Effector memory CD8-positive, alpha-beta T cell (primary cell): Measurements from ENCODE around the gene VPS37B.

Experiments
- ATAC-seq: fragments of 150-1000 bp; cut with Tn5 transposase; replicated peaks from 2 replicates; pipeline ENCODE4 v1.10.0; 2021; ENCODE audit warnings: mild to moderate bottlenecking, moderate library complexity
- DNase-seq, 3 experiments: peaks; one replicate each; pipeline ENCODE4 v3.0.0; 2021
- H3K27ac Mint-ChIP-seq, 2 donors: one replicate each; pipeline ENCODE4 v1.8.0; 2022; ENCODE audit warnings: mild to moderate bottlenecking in 2 of 2, mixed read lengths in 2 of 2, moderate library complexity in 2 of 2
- H3K27me3 Mint-ChIP-seq, 2 donors: one replicate each; pipeline ENCODE4 v1.8.0; 2022; ENCODE audit warnings: mixed read lengths in 2 of 2
- H3K36me3 Mint-ChIP-seq: one replicate; pipeline ENCODE4 v1.8.0; 2022; ENCODE audit warnings: mild to moderate bottlenecking, moderate library complexity, mixed read lengths; ENCODE audit not compliant: insufficient read depth
- H3K4me1 Mint-ChIP-seq, 2 donors: one replicate each; pipeline ENCODE4 v1.8.0; 2022; ENCODE audit warnings: low read depth in 2 of 2, mixed read lengths in 2 of 2
- H3K4me3 Mint-ChIP-seq, 2 donors: one replicate each; pipeline ENCODE4 v1.8.0; 2022; ENCODE audit warnings: mild to moderate bottlenecking in 2 of 2, mixed read lengths in 2 of 2, moderate library complexity in 2 of 2
- H3K9me3 Mint-ChIP-seq, 2 donors: one replicate each; pipeline ENCODE4 v1.8.0; 2022; ENCODE audit warnings: mixed read lengths in 2 of 2

Gene VPS37B

DNA sequence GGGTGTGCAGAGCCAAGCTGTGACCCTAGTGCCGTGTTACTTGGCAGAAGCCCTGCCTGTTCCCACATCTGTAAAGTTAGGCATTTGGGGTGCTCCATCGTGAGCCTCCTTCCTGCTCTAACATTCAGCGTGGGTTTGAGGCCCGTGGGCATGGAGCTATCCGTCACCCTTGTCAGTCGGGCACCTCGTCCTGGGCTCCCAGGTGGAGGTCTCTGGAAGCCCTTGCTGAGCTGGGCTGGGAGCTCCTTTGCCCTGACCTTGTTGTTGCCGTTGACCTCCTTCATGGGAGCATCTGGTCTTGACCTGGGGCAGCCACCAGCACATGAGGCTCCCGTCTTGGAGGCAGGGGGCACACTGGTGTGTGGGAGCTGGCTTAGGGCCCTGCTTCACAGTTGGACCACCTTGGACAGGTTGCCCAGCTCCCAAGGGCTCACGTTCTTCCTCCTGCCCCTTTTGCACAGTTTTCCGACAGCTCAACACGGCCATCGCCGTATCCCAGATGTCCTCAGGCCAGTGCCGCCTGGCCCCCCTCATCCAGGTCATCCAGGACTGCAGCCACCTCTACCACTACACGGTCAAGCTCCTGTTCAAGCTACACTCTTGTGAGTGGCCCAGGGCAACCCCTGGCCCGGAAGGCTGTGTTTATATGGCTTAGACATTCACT lies 42.2 kb downstream of the VPS37B start:
- peaks cover 33% of the 10 kb centered on the region for H3K36me3 Mint-ChIP-seq
- H3K4me3 Mint-ChIP-seq, result no peak overlapping the region
- no peaks in the 10 kb centered on the region for H3K9me3 Mint-ChIP-seq
- H3K4me1 Mint-ChIP-seq, result no peaks in the 10 kb centered on the region
- no peaks in the 10 kb centered on the region for H3K27me3 Mint-ChIP-seq
- ATAC-seq, result no peak
- peak overlapping the region in 1 of 2 donors; percentile 45 for H3K27ac Mint-ChIP-seq
- DNase-seq, result no peak

DNA sequence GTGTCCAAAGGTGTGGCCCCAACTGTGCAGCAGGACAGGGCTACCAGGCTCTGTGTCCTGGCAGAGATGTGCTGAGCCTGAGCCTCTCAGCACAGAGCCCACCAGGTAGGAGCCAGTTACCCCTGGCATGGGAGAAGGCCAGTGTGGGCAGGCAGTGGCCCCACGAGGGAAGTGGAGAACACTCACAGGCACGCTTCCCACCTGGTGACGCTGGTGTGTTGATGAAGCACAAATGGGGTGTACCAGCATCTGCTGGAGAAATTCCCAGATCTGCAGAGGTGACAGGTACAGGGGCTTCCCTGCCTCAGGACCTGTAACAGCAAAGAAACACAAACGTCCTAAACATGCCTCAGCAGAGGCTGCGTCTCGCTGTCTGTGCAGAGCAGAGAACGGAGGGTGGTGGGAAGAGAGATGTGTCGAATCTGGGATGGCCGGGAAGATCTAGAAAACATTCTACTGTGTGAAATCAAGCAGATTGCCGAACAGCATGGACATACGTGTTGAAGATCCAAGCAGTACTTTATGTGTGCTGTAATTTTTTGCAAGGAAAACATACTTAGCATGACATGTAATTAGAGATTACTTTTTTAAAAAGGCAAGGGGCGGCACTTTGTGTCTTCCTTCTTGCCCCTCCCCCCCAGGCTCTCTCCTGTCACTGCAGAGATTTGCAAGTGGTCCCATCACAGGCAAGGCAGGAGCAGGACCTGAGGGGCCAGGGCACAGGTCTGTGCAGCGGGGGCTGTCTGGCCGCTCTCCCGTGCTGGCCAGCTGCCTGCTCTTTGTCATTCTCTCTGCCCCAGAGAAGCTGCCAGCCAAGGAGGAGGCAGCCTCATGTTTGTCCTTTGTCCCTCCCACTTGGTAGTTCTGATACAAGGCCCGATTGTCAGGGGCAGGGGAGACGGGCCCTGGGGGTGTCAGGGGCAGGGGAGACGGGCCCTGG lies 43.3 kb downstream of the VPS37B start:
- H3K27me3 Mint-ChIP-seq, result no peaks in the 10 kb centered on the region

DNA sequence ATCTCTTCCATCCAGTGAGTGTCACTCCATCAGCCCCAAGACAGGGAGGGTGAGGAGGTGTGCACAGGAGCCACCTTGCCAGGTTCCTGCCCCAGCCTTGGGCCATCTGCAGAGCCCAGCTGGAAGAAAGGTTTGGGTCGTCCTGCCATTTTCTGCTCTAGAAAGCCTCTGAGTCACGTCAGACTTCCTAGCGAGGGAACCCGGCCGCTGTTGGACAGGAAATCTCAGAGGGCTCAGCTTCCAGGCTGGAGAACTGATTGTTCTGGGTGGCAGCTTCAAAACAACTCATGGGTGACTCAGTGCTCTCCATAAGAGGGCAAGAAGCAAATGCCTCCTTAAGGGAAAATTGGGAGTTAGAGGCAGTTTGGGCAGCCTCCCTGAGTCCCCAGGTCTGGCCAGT lies 44.1 kb downstream of the VPS37B start:
- Mint-ChIP-seq H3K36me3 (peaks cover 26% of the 10 kb centered on the region), H3K9me3 (no peaks in the 10 kb centered on the region), H3K4me3 (no peak overlapping the region), H3K4me1 (no peaks in the 10 kb centered on the region), H3K27ac (peak overlapping the region in 1 of 2 donors; percentile 58), H3K27me3 (no peaks in the 10 kb centered on the region)
- DNase-seq, result no peak
- no peak for ATAC-seq

More for the DNA sequence above, 43.3 kb downstream of the VPS37B start:
- no peaks in the 10 kb centered on the region for H3K9me3 Mint-ChIP-seq
- no peak overlapping the region for H3K4me3 Mint-ChIP-seq
- ATAC-seq (no peak), DNase-seq (no peak)
- H3K27ac Mint-ChIP-seq, result peak overlapping the region; percentile 2 to 58
- H3K4me1 Mint-ChIP-seq, result no peaks in the 10 kb centered on the region
- H3K36me3 Mint-ChIP-seq, result peaks cover 29% of the 10 kb centered on the region

DNA sequence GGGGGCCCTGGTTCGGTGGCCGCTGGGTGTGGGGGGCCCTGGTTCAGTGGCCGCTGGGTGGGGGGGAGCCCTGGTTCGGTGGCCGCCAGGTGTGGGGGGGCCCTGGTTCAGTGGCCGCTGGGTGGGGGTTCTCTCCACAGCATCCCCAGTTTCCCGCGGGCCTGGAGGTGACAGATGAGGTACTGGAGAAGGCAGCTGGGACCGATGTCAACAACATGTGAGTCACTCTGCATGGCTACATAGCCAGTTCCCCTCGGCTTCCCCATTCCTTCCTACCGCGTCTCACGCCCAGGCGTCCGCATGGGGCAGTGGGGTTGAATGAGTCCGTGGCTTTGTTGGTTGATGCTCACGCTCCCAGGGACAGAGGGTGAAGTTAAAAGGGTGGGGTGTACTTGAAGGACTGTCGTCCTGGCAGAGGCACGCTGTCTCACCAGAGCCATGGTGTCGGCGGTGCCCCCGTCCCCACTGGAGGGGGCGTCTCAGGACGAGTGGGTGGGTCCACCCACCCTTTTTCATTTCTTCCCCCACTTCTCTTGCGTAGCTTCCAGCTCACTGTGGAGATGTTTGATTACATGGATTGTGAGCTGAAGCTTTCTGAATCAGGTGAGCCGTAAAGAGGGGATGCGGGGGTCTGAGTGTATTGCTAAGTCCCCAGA lies 45.1 kb downstream of the VPS37B start:
- DNase-seq (no peak), ATAC-seq (no peak)
- no peaks in the 10 kb centered on the region for H3K9me3 Mint-ChIP-seq
- no peaks in the 10 kb centered on the region for H3K27me3 Mint-ChIP-seq
- no peak overlapping the region for H3K4me3 Mint-ChIP-seq
- no peaks in the 10 kb centered on the region for H3K4me1 Mint-ChIP-seq
- H3K27ac Mint-ChIP-seq, result no peak overlapping the region
- peaks cover 19% of the 10 kb centered on the region for H3K36me3 Mint-ChIP-seq

DNA sequence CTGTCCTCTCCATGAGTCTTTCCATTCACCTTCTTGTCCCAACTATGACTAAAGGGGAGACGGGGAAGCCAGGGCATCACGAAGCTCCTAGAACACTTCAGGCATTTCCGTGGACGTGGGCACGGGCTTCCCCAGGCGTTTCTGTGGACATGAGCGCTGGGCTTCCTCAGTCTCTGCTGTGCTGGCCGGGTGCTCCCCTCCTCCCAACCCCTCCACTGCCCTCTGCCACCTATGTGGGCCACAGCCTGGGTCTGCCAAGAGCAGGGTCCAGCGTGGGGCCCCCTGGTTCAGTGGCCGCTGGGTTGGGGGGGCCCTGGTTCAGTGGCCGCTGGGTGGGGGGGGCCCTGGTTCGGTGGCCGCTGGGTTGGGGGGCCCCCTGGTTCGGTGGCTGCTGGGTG lies 45.9 kb downstream of the VPS37B start:
- no peak for ATAC-seq
- DNase-seq, result no peak
- no peak overlapping the region for H3K27ac Mint-ChIP-seq
- no peaks in the 10 kb centered on the region for H3K9me3 Mint-ChIP-seq
- H3K36me3 Mint-ChIP-seq, result peaks cover 13% of the 10 kb centered on the region
- no peak overlapping the region for H3K4me3 Mint-ChIP-seq
- no peaks in the 10 kb centered on the region for H3K27me3 Mint-ChIP-seq
- no peaks in the 10 kb centered on the region for H3K4me1 Mint-ChIP-seq

DNA sequence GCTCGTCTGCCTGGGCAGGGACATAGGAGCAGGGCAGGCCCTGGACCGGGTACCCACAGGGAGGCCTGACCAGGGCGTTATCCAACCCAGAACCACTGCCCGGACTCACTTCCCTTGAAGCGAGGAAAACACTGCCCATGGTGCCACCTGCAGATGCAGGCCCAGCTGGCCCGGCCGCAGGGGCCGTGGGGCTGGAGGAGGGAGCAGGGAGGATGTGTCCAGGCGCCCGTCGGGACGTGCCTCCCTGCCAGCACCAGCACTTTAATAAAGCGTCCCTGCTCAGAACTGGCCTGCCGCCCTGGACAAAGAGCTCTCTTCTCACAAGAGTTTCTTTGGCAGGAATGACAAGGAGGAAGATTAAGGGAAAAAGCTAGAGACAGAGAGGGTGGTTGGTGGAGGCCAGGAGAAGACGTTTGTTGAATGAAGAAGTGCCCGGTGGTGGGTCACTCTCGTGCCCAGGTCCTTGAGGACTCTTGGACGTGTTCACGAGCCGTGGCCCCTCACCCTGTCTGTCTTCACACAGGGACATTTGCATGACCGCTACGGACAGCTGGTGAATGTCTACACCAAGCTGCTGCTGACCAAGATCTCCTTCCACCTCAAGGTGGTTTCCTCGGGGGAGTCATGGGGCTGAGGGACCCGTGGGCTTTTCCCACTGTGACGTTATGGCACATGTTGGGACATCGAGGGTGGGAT lies 46.4 kb downstream of the VPS37B start:
- peaks cover under 1 to 2% of the 10 kb centered on the region in 2 donors for H3K4me1 Mint-ChIP-seq
- DNase-seq (no peak), ATAC-seq (no peak)
- peaks cover 11% of the 10 kb centered on the region for H3K36me3 Mint-ChIP-seq
- no peak overlapping the region for H3K4me3 Mint-ChIP-seq
- no peak overlapping the region for H3K27ac Mint-ChIP-seq
- H3K9me3 Mint-ChIP-seq, result no peaks in the 10 kb centered on the region
- H3K27me3 Mint-ChIP-seq, result no peaks in the 10 kb centered on the region

DNA sequence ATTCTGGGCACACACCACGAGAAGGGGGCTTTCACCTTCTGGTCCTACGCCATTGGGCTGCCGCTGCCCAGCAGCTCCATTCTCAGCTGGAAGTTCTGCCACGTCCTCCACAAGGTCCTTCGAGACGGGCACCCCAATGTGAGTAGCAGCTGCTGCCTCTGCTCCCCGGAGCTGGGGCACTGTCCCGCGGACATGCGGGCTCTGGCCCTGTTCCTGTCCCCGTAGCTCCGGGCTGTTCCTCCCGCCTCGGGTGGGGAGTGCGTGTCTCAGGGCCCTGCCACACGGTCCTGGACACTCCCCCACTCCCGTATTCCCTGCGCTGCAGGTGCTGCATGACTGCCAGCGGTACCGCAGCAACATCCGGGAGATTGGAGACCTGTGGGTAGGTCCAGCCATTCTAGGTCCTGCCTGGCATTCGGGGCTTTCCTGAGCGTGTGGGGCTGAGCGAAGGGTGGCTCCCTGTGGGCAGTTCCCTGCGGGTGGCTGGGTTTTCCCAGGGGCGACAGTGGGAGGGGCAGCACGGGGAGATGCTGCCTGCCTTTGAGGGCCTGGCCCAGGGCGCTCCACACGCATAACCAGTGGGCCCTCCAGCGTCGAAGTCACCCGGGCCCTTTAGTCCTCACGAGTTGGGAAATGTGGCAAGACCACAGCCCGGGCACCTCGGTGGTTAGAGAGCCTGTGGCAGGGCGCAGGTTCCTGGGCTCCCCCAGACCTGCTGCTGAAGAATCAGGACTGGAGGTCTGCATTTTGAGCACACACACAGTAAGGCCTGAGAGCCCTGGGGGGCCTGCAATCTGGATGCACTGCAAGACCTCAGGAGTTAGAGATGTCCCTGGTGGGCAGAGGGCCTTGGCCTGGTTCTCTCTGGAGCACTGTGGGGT lies 47.2 kb downstream of the VPS37B start:
- H3K4me1 Mint-ChIP-seq, result peaks cover 3 to 5% of the 10 kb centered on the region in 2 donors
- no peak for ATAC-seq
- no peaks in the 10 kb centered on the region for H3K27me3 Mint-ChIP-seq
- no peaks in the 10 kb centered on the region for H3K9me3 Mint-ChIP-seq
- peak overlapping the region; percentile 22 to 29 for H3K27ac Mint-ChIP-seq
- H3K36me3 Mint-ChIP-seq, result peaks cover 7% of the 10 kb centered on the region
- no peak overlapping the region for H3K4me3 Mint-ChIP-seq
- DNase-seq, result no peak

DNA sequence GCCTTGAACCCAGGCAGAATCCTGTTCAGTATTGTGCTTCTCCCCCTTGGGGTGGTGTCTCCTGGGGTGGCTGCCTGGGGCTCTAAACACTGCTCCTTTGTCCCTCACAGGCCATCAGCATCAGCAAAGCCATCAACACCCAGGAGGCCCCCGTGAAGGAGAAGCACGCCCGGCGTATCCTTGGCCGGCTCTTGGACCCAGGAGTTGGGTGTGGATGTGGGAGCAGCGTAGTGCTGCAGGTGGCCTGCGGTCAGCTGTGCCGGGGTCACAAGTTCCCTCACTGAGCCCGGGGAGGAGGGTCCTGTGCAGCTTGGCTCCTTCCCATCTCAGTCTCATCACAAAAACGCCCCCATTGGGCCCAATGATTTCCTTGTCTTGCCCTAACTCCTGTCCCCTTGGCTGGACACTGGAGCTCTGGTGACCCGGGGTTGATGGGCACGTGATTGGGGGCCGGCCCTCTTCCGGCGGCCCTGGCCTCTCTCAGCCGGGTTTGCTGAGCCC lies 48.0 kb downstream of the VPS37B start:
- Mint-ChIP-seq H3K27ac (peak overlapping the region in 1 of 2 donors; percentile 22), H3K27me3 (no peaks in the 10 kb centered on the region), H3K36me3 (peaks cover 7% of the 10 kb centered on the region), H3K9me3 (no peaks in the 10 kb centered on the region), H3K4me3 (no peak overlapping the region), H3K4me1 (peaks cover 4 to 5% of the 10 kb centered on the region in 2 donors)
- DNase-seq (no peak), ATAC-seq (no peak)

DNA sequence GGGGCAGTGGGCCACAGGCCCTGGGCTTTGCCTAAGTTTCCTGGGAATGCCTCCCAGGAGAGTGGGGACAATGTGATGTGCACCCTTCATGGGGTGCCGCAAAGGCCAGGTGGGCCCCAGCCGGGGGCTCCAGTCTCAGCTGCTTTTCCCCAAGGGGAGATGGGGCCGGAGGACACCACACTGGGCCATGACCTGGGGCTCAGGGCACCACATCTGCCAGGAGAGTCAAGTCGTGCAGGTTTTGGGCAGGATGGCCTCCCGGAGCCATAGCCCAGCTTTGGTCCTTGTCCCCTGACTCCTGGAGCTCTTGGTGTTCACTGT lies 48.4 kb downstream of the VPS37B start:
- Mint-ChIP-seq H3K4me3 (no peak overlapping the region), H3K4me1 (peaks cover 4 to 5% of the 10 kb centered on the region in 2 donors), H3K9me3 (no peaks in the 10 kb centered on the region), H3K27me3 (no peaks in the 10 kb centered on the region), H3K27ac (no peak overlapping the region), H3K36me3 (peaks cover 7% of the 10 kb centered on the region)
- ATAC-seq (no peak), DNase-seq (no peak)

DNA sequence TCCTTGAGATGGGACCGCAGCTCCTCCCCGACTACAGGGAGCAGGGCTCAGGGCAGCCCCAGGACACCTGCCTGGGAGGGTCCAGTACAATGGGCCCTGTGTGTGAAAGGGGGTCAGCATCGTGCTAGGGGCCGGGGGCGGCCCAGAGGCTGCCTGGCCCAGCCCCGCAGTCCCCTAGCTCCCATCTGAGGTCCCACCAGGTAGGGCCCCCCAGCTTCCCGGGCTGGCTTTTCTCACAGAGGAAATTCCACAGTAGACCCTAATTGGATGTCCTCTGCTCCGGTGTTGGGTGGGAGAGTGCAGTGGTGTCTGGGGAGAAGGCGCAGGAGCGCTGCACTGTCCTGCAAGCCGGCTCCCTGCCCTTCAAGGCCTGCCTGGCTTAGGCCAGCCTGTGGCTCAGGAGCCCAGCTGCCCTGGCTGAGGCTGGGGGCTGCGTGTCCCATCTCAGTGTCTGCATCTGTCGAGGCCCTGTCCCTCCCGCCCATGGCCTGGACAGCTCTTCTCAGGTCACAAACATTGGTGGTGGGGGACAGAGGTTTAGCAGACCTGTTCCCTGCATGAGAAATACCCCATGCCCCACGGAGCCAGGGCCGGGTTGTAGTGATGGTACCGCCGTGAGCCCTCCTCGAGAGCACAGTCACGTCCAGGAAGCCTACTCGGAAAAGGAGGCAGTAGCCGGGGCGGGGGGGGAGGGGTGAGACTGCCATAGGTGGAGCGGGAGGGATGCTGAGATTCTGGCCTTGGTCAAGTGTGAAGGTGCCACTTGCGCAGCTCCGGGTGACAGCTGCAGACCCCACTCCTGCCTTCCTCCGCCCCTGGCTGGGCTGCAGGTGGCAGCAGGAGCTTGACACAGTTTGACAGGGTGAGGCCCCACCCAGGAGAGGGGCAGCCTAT lies 49.1 kb downstream of the VPS37B start:
- H3K27ac Mint-ChIP-seq, result no peak overlapping the region

DNA sequence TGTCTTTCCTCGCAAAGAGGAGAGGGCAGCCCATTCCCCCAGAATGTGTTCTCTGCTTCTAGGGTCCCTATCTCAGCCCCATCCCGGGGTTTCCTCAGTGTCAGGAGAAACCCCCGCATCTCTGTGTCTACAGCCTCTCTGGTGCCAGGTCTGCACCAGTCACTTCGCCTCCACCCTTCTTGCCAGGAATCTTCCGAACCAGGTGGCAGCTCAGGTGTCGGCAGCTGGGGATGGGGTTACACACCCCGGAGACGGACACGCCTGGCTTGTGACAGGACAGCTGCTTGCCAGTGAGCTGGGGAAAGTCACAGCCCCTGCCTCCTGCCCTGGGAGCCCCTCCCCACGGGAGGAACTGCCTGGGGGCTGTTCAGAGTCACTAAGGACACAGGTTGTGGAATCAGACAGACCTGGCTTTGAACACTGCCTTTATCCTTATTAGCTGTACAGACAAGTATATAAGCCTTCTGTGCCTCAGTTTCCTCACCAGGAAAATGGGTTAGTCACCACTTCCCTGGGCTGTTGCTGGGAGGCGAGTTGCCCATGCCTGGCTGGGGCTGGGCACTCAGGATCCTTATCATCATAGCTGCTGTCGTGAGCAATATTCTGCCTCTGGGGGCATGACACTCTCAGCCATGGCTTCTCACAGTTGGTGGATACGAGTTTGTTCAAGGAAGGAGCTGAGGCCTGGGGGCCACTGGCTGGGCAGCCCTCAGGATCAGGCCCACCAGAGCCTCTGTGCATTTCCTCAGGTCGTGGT lies 49.9 kb downstream of the VPS37B start:
- ATAC-seq (no peak), DNase-seq (no peak)
- no peak overlapping the region for H3K4me3 Mint-ChIP-seq
- no peak overlapping the region for H3K27ac Mint-ChIP-seq
- H3K9me3 Mint-ChIP-seq, result no peaks in the 10 kb centered on the region
- peaks cover 2% of the 10 kb centered on the region for H3K36me3 Mint-ChIP-seq
- no peaks in the 10 kb centered on the region for H3K27me3 Mint-ChIP-seq
- H3K4me1 Mint-ChIP-seq, result peaks cover 10 to 12% of the 10 kb centered on the region in 2 donors

More for the DNA sequence above, 49.1 kb downstream of the VPS37B start:
- no peaks in the 10 kb centered on the region for H3K27me3 Mint-ChIP-seq
- ATAC-seq (no peak), DNase-seq (no peak)
- no peaks in the 10 kb centered on the region for H3K9me3 Mint-ChIP-seq
- no peak overlapping the region for H3K4me3 Mint-ChIP-seq
- H3K4me1 Mint-ChIP-seq, result peaks cover 5 to 6% of the 10 kb centered on the region in 2 donors
- H3K36me3 Mint-ChIP-seq, result peaks cover 3% of the 10 kb centered on the region
